Measurements from ENCODE around the gene PDHX.

DNA sequence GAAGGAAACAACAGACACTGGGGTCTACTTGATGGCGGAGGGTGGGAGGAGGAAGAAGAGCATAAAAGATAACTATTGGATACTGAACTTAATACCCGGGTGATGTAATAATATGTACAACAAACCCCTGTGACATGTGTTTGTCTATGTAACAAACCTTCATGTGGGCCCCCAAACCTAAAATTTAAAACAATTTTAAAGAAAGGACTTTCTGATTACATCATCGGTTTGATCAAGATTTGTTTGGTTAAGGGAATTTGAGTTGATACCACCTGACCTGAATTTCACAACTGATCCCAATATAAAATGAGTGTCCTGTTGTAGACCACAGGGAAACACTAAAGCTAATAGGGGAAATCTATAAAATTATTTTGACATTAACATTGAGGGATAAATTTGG lies 34.5 kb upstream of the PDHX start:
- TF ChIP-seq, protein P1, sequence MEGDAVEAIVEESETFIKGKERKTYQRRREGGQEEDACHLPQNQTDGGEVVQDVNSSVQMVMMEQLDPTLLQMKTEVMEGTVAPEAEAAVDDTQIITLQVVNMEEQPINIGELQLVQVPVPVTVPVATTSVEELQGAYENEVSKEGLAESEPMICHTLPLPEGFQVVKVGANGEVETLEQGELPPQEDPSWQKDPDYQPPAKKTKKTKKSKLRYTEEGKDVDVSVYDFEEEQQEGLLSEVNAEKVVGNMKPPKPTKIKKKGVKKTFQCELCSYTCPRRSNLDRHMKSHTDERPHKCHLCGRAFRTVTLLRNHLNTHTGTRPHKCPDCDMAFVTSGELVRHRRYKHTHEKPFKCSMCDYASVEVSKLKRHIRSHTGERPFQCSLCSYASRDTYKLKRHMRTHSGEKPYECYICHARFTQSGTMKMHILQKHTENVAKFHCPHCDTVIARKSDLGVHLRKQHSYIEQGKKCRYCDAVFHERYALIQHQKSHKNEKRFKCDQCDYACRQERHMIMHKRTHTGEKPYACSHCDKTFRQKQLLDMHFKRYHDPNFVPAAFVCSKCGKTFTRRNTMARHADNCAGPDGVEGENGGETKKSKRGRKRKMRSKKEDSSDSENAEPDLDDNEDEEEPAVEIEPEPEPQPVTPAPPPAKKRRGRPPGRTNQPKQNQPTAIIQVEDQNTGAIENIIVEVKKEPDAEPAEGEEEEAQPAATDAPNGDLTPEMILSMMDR (IDR thresholded peaks at IDR 0.05) = no peak
- TF ChIP-seq POLR2A (IDR thresholded peaks at IDR 0.05) (no peak), EP300 (IDR thresholded peaks at IDR 0.05) (no peak)

Data from ovary (tissue), 3 donors.